GM12891 (cell line): ENCODE measurements around the gene PAPPA2.

Source experiments
- DNase-seq: peaks from one replicate; pipeline ENCODE4 v3.0.0; 2011; ENCODE audit warnings: low spot score; ENCODE audit not compliant: insufficient read length
- FAIRE-seq: peaks from 2 replicates; lab custom pipeline; 2011; peaks lifted over from hg19 to GRCh38; lab: Jason Lieb, UNC
- PAX5 ChIP-seq: IDR thresholded peaks from 2 replicates; pipeline ENCODE4 v1.6.1; 2011; ENCODE audit warnings: low read length, moderate library complexity, mild to moderate bottlenecking; ENCODE audit not compliant: insufficient read depth, severe bottlenecking
- POLR2A ChIP-seq: IDR thresholded peaks from 2 replicates; pipeline ENCODE4 v1.6.1; 2011; ENCODE audit warnings: low read depth, low read length, control low read depth
- POLR2AphosphoS5 ChIP-seq: IDR thresholded peaks from 2 replicates; pipeline ENCODE4 v1.6.1; 2011; ENCODE audit warnings: low read depth, low read length, control low read depth
- POU2F2 ChIP-seq: IDR thresholded peaks from 2 replicates; pipeline ENCODE4 v1.6.1; 2011; ENCODE audit warnings: low read depth, mild to moderate bottlenecking, control low read depth, low read length, moderate library complexity
- SPI1 ChIP-seq: IDR thresholded peaks from 2 replicates; pipeline ENCODE4 v1.6.1; 2011; ENCODE audit warnings: low read depth, low read length, control low read depth
- TAF1 ChIP-seq: IDR thresholded peaks from 2 replicates; pipeline ENCODE4 v1.6.1; 2011; ENCODE audit warnings: low read depth, low read length, control low read depth

PAPPA2 gene

GRCh38 chr1:176852124-176852523, 389.1 kb downstream of the PAPPA2 start:
- DNase-seq: no peak
- TF ChIP-seq PAX5 (no peak), TAF1 (no peak), POU2F2 (no peak)
- FAIRE-seq: no peak

GRCh38 chr1:176853503-176853902, 390.5 kb downstream of the PAPPA2 start:
- TF ChIP-seq POU2F2 (no peak), SPI1 (no peak), POLR2AphosphoS5 (no peak), PAX5 (no peak), TAF1 (no peak)
- no peak for FAIRE-seq

GRCh38 chr1:176854121-176854520, 391.1 kb downstream of the PAPPA2 start:
- no peak for FAIRE-seq

More at GRCh38 chr1:176853503-176853902, 390.5 kb downstream of the PAPPA2 start:
- DNase-seq: no peak

GRCh38 chr1:176854758-176855745, 392.1 kb downstream of the PAPPA2 start:
- no peak for FAIRE-seq
- no peak for TF ChIP-seq PAX5
- no peak for TF ChIP-seq POLR2A
- TF ChIP-seq SPI1: no peak
- TF ChIP-seq POLR2AphosphoS5: no peak
- TF ChIP-seq POU2F2: no peak
- TF ChIP-seq TAF1: no peak
- DNase-seq: no peak

More at GRCh38 chr1:176854121-176854520, 391.1 kb downstream of the PAPPA2 start:
- TF ChIP-seq POLR2A: no peak
- no peak for TF ChIP-seq POU2F2
- no peak for TF ChIP-seq SPI1
- no peak for TF ChIP-seq PAX5
- TF ChIP-seq TAF1: no peak
- TF ChIP-seq POLR2AphosphoS5: no peak
- no peak for DNase-seq

GRCh38 chr1:176857632-176858031, 394.7 kb downstream of the PAPPA2 start:
- FAIRE-seq (no peak), DNase-seq (no peak)
- TF ChIP-seq POLR2AphosphoS5: no peak
- TF ChIP-seq SPI1: no peak
- no peak for TF ChIP-seq PAX5
- TF ChIP-seq POU2F2: no peak
- no peak for TF ChIP-seq POLR2A
- TF ChIP-seq TAF1: no peak

- FAIRE-seq (no peak), DNase-seq (no peak)
- TF ChIP-seq POU2F2: no peak
- no peak for TF ChIP-seq PAX5
- no peak for TF ChIP-seq SPI1
- no peak for TF ChIP-seq POLR2AphosphoS5
- no peak for TF ChIP-seq POLR2A
- TF ChIP-seq TAF1: no peak
Observed at GRCh38 chr1:176858433-176858916, 395.5 kb downstream of the PAPPA2 start.

- DNase-seq: no peak
- FAIRE-seq: no peak
- TF ChIP-seq PAX5: no peak
- TF ChIP-seq POU2F2: no peak
- TF ChIP-seq TAF1: no peak
- no peak for TF ChIP-seq POLR2A
- TF ChIP-seq SPI1: no peak
- TF ChIP-seq POLR2AphosphoS5: no peak
Observed at GRCh38 chr1:176863613-176864012, 400.6 kb downstream of the PAPPA2 start.

GRCh38 chr1:176864211-176864610, 401.2 kb downstream of the PAPPA2 start:
- FAIRE-seq: no peak
- TF ChIP-seq SPI1 (no peak), POLR2A (no peak), PAX5 (no peak), POLR2AphosphoS5 (no peak), POU2F2 (no peak), TAF1 (no peak)
- no peak for DNase-seq

GRCh38 chr1:176866011-176866714, 403.2 kb downstream of the PAPPA2 start:
- no peak for TF ChIP-seq POLR2AphosphoS5
- no peak for TF ChIP-seq POU2F2
- no peak for TF ChIP-seq PAX5
- TF ChIP-seq TAF1: no peak
- TF ChIP-seq POLR2A: no peak
- DNase-seq (no peak), FAIRE-seq (no peak)
